Measurements from ENCODE around the gene GOLGA6D. TPM values are rescaled to one million over a fixed set of nuclear protein-coding genes. Genes with fewer than 3 reads are reported as not detected.
"Not testable (repeated sequence)": the region's sequence is repeated elsewhere in the genome, so short reads cannot be mapped to it uniquely, and the experiment has no call there.

GOLGA6D gene
- total and polyA plus RNA-seq, 2 of the 4 experiments (the other 2 are of a cell fraction), result not detected

GRCh38 chr15:75258620-75259343 lies 23.9 kb upstream of the GOLGA6D start:
- H2BK120ac ChIP-seq (ENCODE audit: low read depth, low read length); H4K8ac ChIP-seq (ENCODE audit: low read depth in 2 of 2, low read length in 2 of 2); DNase-seq; POLR2A ChIA-PET (ENCODE audit: unreplicated experiment); H3K56ac ChIP-seq (ENCODE audit: extremely low read depth, insufficient read depth, low read length); H2AK9ac ChIP-seq (replicated peaks; ENCODE audit: low read depth, low read length, poor library complexity); CTCF ChIA-PET; H3K18ac ChIP-seq (ENCODE audit: low read depth, low read length); H3K9ac ChIP-seq (ENCODE audit: low read depth, low read length); H4K5ac ChIP-seq (ENCODE audit: low read depth, low read length); H4K20me1 ChIP-seq (ENCODE audit: insufficient read depth, low read length); H2AFZ ChIP-seq (replicated peaks; ENCODE audit: low read length, poor library complexity); H3K4me1 ChIP-seq (ENCODE audit: control insufficient read depth, insufficient read depth, low read length); H4K91ac ChIP-seq (ENCODE audit: insufficient read depth, low read depth, low read length); H3K27me3 ChIP-seq (ENCODE audit: control insufficient read depth, insufficient read depth, low read length); H3K9me1 ChIP-seq (ENCODE audit: insufficient read depth, low read length); dilution Hi-C loops (cut with HindIII; ENCODE audit: low sequenced_read_pairs, unreplicated experiment); H3K27ac ChIP-seq (ENCODE audit: insufficient read depth, low read length); H2AK5ac ChIP-seq (ENCODE audit: low read depth, low read length); H3K36me3 ChIP-seq (ENCODE audit: control insufficient read depth, insufficient read depth, low read length); H3K9me3 ChIP-seq (ENCODE audit: control insufficient read depth, insufficient read depth, low read length); H3K4me3 ChIP-seq (ENCODE audit: insufficient read depth, low read depth, low read length); in situ Hi-C loops (cut with MboI; ENCODE audit: low sequenced_read_pairs); H3K4me2 ChIP-seq (ENCODE audit: low read depth, low read length); H3K79me1 ChIP-seq (ENCODE audit: low read depth in 1 of 2, low read length in 2 of 2); intact Hi-C loops (cut with micrococcal nuclease); ATAC-seq (ENCODE audit: low read depth); H2BK20ac ChIP-seq (ENCODE audit: low read depth, low read length); H2BK5ac ChIP-seq (ENCODE audit: low read depth, low read length, poor library complexity, severe bottlenecking); H3K14ac ChIP-seq (replicated peaks; ENCODE audit: low read depth, low read length); H2BK15ac ChIP-seq (ENCODE audit: low read depth, low read length); BruUV-seq (replicated peaks); H3K23ac ChIP-seq (ENCODE audit: low read depth, low read length); H3K4ac ChIP-seq (ENCODE audit: low read depth, low read length): not testable (repeated sequence)
- WGBS, 2 experiments (ENCODE audit: extremely low coverage in 2 of 2, insufficient read length in 1 of 2), result no CpG with 5 or more reads among the region's 16 CpGs

- H3K9me3 ChIP-seq (ENCODE audit: control insufficient read depth, insufficient read depth, low read length); H4K20me1 ChIP-seq (ENCODE audit: insufficient read depth, low read length); dilution Hi-C loops (cut with HindIII; ENCODE audit: low sequenced_read_pairs, unreplicated experiment): not testable (repeated sequence)
Observed at GRCh38 chr15:75259873-75260272, 22.8 kb upstream of the GOLGA6D start.

More at GRCh38 chr15:75259873-75260272, 22.8 kb upstream of the GOLGA6D start:
- H3K23ac ChIP-seq (ENCODE audit: low read depth, low read length); H3K4me3 ChIP-seq (ENCODE audit: insufficient read depth, low read depth, low read length); DNase-seq; H2AFZ ChIP-seq (replicated peaks; ENCODE audit: low read length, poor library complexity); H2BK15ac ChIP-seq (ENCODE audit: low read depth, low read length); H4K91ac ChIP-seq (ENCODE audit: insufficient read depth, low read depth, low read length); H2BK20ac ChIP-seq (ENCODE audit: low read depth, low read length); H3K27me3 ChIP-seq (ENCODE audit: control insufficient read depth, insufficient read depth, low read length); H3K4me2 ChIP-seq (ENCODE audit: low read depth, low read length); H3K4me1 ChIP-seq (ENCODE audit: control insufficient read depth, insufficient read depth, low read length); ATAC-seq (ENCODE audit: low read depth); H4K8ac ChIP-seq (ENCODE audit: low read depth in 2 of 2, low read length in 2 of 2); intact Hi-C loops (cut with micrococcal nuclease); H3K56ac ChIP-seq (ENCODE audit: extremely low read depth, insufficient read depth, low read length); H3K4ac ChIP-seq (ENCODE audit: low read depth, low read length); H3K27ac ChIP-seq (ENCODE audit: insufficient read depth, low read length); BruUV-seq (replicated peaks); H4K5ac ChIP-seq (ENCODE audit: low read depth, low read length); H2AK9ac ChIP-seq (replicated peaks; ENCODE audit: low read depth, low read length, poor library complexity); POLR2A ChIA-PET (ENCODE audit: unreplicated experiment); H3K9me1 ChIP-seq (ENCODE audit: insufficient read depth, low read length); H3K9ac ChIP-seq (ENCODE audit: low read depth, low read length); H3K14ac ChIP-seq (replicated peaks; ENCODE audit: low read depth, low read length); H2AK5ac ChIP-seq (ENCODE audit: low read depth, low read length); H2BK5ac ChIP-seq (ENCODE audit: low read depth, low read length, poor library complexity, severe bottlenecking); H3K36me3 ChIP-seq (ENCODE audit: control insufficient read depth, insufficient read depth, low read length); H2BK120ac ChIP-seq (ENCODE audit: low read depth, low read length); CTCF ChIA-PET; H3K79me1 ChIP-seq (ENCODE audit: low read depth in 1 of 2, low read length in 2 of 2); in situ Hi-C loops (cut with MboI; ENCODE audit: low sequenced_read_pairs); H3K18ac ChIP-seq (ENCODE audit: low read depth, low read length): not testable (repeated sequence)
- no CpG with 5 or more reads among the region's 3 CpGs for WGBS, 2 experiments (ENCODE audit: extremely low coverage in 2 of 2, insufficient read length in 1 of 2)
